Measurements from ENCODE around the gene TMEM61. TPM values are rescaled to one million over a fixed set of nuclear protein-coding genes. Genes with fewer than 3 reads are reported as not detected.

TMEM61 gene
- total and polyA plus RNA-seq, 2 of the 8 experiments (the other 6 are each of a cell fraction or from before 2014, with no cell fraction given) = 0.54 to 1.4 TPM

- TF ChIP-seq, protein P1, sequence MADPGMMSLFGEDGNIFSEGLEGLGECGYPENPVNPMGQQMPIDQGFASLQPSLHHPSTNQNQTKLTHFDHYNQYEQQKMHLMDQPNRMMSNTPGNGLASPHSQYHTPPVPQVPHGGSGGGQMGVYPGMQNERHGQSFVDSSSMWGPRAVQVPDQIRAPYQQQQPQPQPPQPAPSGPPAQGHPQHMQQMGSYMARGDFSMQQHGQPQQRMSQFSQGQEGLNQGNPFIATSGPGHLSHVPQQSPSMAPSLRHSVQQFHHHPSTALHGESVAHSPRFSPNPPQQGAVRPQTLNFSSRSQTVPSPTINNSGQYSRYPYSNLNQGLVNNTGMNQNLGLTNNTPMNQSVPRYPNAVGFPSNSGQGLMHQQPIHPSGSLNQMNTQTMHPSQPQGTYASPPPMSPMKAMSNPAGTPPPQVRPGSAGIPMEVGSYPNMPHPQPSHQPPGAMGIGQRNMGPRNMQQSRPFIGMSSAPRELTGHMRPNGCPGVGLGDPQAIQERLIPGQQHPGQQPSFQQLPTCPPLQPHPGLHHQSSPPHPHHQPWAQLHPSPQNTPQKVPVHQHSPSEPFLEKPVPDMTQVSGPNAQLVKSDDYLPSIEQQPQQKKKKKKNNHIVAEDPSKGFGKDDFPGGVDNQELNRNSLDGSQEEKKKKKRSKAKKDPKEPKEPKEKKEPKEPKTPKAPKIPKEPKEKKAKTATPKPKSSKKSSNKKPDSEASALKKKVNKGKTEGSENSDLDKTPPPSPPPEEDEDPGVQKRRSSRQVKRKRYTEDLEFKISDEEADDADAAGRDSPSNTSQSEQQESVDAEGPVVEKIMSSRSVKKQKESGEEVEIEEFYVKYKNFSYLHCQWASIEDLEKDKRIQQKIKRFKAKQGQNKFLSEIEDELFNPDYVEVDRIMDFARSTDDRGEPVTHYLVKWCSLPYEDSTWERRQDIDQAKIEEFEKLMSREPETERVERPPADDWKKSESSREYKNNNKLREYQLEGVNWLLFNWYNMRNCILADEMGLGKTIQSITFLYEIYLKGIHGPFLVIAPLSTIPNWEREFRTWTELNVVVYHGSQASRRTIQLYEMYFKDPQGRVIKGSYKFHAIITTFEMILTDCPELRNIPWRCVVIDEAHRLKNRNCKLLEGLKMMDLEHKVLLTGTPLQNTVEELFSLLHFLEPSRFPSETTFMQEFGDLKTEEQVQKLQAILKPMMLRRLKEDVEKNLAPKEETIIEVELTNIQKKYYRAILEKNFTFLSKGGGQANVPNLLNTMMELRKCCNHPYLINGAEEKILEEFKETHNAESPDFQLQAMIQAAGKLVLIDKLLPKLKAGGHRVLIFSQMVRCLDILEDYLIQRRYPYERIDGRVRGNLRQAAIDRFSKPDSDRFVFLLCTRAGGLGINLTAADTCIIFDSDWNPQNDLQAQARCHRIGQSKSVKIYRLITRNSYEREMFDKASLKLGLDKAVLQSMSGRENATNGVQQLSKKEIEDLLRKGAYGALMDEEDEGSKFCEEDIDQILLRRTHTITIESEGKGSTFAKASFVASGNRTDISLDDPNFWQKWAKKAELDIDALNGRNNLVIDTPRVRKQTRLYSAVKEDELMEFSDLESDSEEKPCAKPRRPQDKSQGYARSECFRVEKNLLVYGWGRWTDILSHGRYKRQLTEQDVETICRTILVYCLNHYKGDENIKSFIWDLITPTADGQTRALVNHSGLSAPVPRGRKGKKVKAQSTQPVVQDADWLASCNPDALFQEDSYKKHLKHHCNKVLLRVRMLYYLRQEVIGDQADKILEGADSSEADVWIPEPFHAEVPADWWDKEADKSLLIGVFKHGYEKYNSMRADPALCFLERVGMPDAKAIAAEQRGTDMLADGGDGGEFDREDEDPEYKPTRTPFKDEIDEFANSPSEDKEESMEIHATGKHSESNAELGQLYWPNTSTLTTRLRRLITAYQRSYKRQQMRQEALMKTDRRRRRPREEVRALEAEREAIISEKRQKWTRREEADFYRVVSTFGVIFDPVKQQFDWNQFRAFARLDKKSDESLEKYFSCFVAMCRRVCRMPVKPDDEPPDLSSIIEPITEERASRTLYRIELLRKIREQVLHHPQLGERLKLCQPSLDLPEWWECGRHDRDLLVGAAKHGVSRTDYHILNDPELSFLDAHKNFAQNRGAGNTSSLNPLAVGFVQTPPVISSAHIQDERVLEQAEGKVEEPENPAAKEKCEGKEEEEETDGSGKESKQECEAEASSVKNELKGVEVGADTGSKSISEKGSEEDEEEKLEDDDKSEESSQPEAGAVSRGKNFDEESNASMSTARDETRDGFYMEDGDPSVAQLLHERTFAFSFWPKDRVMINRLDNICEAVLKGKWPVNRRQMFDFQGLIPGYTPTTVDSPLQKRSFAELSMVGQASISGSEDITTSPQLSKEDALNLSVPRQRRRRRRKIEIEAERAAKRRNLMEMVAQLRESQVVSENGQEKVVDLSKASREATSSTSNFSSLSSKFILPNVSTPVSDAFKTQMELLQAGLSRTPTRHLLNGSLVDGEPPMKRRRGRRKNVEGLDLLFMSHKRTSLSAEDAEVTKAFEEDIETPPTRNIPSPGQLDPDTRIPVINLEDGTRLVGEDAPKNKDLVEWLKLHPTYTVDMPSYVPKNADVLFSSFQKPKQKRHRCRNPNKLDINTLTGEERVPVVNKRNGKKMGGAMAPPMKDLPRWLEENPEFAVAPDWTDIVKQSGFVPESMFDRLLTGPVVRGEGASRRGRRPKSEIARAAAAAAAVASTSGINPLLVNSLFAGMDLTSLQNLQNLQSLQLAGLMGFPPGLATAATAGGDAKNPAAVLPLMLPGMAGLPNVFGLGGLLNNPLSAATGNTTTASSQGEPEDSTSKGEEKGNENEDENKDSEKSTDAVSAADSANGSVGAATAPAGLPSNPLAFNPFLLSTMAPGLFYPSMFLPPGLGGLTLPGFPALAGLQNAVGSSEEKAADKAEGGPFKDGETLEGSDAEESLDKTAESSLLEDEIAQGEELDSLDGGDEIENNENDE (IDR thresholded peaks at IDR 0.05; ENCODE audit: insufficient replicate concordance, low read length) = no peak
- TF ChIP-seq EP300 (IDR thresholded peaks at IDR 0.05; ENCODE audit: borderline replicate concordance in 1 of 2, low read depth in 2 of 2, low read length in 2 of 2) (no peak), POU5F1 (IDR thresholded peaks at IDR 0.05; ENCODE audit: low read depth, low read length) (no peak), SAP30 (IDR thresholded peaks at IDR 0.05; ENCODE audit: insufficient read depth, insufficient replicate concordance, low read length) (no peak), RNF2 (IDR thresholded peaks at IDR 0.05; ENCODE audit: borderline replicate concordance, low read depth, low read length, missing control alignments, poor library complexity, severe bottlenecking) (no peak)
- TF ChIP-seq, protein P2, sequence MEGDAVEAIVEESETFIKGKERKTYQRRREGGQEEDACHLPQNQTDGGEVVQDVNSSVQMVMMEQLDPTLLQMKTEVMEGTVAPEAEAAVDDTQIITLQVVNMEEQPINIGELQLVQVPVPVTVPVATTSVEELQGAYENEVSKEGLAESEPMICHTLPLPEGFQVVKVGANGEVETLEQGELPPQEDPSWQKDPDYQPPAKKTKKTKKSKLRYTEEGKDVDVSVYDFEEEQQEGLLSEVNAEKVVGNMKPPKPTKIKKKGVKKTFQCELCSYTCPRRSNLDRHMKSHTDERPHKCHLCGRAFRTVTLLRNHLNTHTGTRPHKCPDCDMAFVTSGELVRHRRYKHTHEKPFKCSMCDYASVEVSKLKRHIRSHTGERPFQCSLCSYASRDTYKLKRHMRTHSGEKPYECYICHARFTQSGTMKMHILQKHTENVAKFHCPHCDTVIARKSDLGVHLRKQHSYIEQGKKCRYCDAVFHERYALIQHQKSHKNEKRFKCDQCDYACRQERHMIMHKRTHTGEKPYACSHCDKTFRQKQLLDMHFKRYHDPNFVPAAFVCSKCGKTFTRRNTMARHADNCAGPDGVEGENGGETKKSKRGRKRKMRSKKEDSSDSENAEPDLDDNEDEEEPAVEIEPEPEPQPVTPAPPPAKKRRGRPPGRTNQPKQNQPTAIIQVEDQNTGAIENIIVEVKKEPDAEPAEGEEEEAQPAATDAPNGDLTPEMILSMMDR (IDR thresholded peaks at IDR 0.05; ENCODE audit: control extremely low read depth in 1 of 3, insufficient read depth in 1 of 3, low read depth in 1 of 3, low read length in 3 of 3) = no peak
These were observed 25.1 kb downstream of the TMEM61 start (continued) for GRCh38 chr1:55005351-55006140.

Data from H1 (cell line).